HepG2 (cell line): ENCODE data around the gene AGBL3. TPM values are rescaled to one million over a fixed set of nuclear protein-coding genes. Genes with fewer than 3 reads are reported as not detected.

Experiments used
- DRAP1 ChIP-seq: IDR thresholded peaks from 2 replicates; pipeline ENCODE4 v1.6.1; 2016; ENCODE audit warnings: missing genetic modification reagents, missing compliant biosample characterization
- FOXP4 ChIP-seq: sonication (generic); formaldehyde crosslinking; IDR thresholded peaks from 2 replicates; pipeline ENCODE4 v1.4.0; 2020; ENCODE audit warnings: missing genetic modification reagents
- HIC2 ChIP-seq: sonication (generic); formaldehyde crosslinking; IDR thresholded peaks from 2 replicates; pipeline ENCODE4 v1.9.0; 2022; ENCODE audit warnings: low read depth, missing genetic modification reagents
- KLF6 ChIP-seq: IDR thresholded peaks from 2 replicates; pipeline ENCODE4 v1.8.0; 2016; ENCODE audit warnings: missing biosample characterization, missing genetic modification reagents
- SALL2 ChIP-seq: sonication (generic); formaldehyde crosslinking; IDR thresholded peaks from 2 replicates; pipeline ENCODE4 v1.8.1; 2023; ENCODE audit warnings: mild to moderate bottlenecking, missing genetic modification reagents, inconsistent platforms
- SP4 ChIP-seq: sonication (generic); formaldehyde crosslinking; IDR thresholded peaks from 2 replicates; pipeline ENCODE4 v1.8.1; 2023; ENCODE audit warnings: mild to moderate bottlenecking, missing genetic modification reagents
- ZBTB21 ChIP-seq: sonication (generic); formaldehyde crosslinking; IDR thresholded peaks from 2 replicates; pipeline ENCODE4 v1.4.0; 2020; ENCODE audit warnings: missing genetic modification reagents
- ZFY ChIP-seq: sonication (generic); formaldehyde crosslinking; IDR thresholded peaks from 2 replicates; pipeline ENCODE4 v1.4.0; 2020; ENCODE audit warnings: missing genetic modification reagents
- ZHX1 ChIP-seq: sonication (generic); formaldehyde crosslinking; IDR thresholded peaks from 2 replicates; pipeline ENCODE4 v1.8.1; 2022; ENCODE audit warnings: low read depth, mild to moderate bottlenecking, missing genetic modification reagents
- ZNF253 ChIP-seq: sonication (generic); formaldehyde crosslinking; IDR thresholded peaks from 2 replicates; pipeline ENCODE4 v1.8.0; 2022; ENCODE audit warnings: mild to moderate bottlenecking, missing genetic modification reagents, borderline replicate concordance
- ZNF281 ChIP-seq: sonication (generic); formaldehyde crosslinking; IDR thresholded peaks from 2 replicates; pipeline ENCODE4 v1.4.0; 2020; ENCODE audit warnings: missing genetic modification reagents, borderline replicate concordance
- ZNF431 ChIP-seq: sonication (generic); formaldehyde crosslinking; IDR thresholded peaks from 2 replicates; pipeline ENCODE4 v1.9.0; 2022; ENCODE audit warnings: missing genetic modification reagents, low read depth, mild to moderate bottlenecking, borderline replicate concordance
- ZNF567 ChIP-seq: sonication (generic); formaldehyde crosslinking; IDR thresholded peaks from 2 replicates; pipeline ENCODE4 v1.8.1; 2023; ENCODE audit warnings: mild to moderate bottlenecking, missing genetic modification reagents, borderline replicate concordance
- polyA plus RNA-seq, 8 experiments: library from polyadenylated mRNA; depleted of rRNA in 3 of 8; stranded (reverse) in 7 of 8; unstranded in 1 of 8; fragments of >200 nt; fragmentation: Illumina TruSeq in 4 of 8; extraction: Trizol in 4 of 8; gene quantifications; 2 replicates each; pipeline versions ENCODE4 v1.2.1 to v1.2.3, GENCODE V29; 2011 to 2016; ENCODE audit warnings: low read depth in 4 of 8, missing spikeins in 1 of 8, mixed read lengths in 1 of 8; ENCODE audit not compliant: insufficient read depth in 1 of 8
- total RNA-seq, 5 experiments: library from RNA; depleted of rRNA; stranded (reverse); fragments of >200 nt; fragmentation: Illumina TruSeq; extraction: Trizol; gene quantifications; 2 replicates each; pipeline ENCODE4 v1.2.3, GENCODE V29; 2016; ENCODE audit warnings: low read depth in 1 of 5
- TF ChIP-seq, protein P1 (sequence below): sonication (generic); formaldehyde crosslinking; IDR thresholded peaks from 2 replicates; pipeline ENCODE4 v1.5.0; 2020; ENCODE audit warnings: mild to moderate bottlenecking, missing genetic modification reagents

The AGBL3 gene
- total and polyA plus RNA-seq, 2 of the 13 experiments (the other 11 are each of a cell fraction or from before 2014, with no cell fraction given): 2.2 to 7.2 TPM

DNA sequence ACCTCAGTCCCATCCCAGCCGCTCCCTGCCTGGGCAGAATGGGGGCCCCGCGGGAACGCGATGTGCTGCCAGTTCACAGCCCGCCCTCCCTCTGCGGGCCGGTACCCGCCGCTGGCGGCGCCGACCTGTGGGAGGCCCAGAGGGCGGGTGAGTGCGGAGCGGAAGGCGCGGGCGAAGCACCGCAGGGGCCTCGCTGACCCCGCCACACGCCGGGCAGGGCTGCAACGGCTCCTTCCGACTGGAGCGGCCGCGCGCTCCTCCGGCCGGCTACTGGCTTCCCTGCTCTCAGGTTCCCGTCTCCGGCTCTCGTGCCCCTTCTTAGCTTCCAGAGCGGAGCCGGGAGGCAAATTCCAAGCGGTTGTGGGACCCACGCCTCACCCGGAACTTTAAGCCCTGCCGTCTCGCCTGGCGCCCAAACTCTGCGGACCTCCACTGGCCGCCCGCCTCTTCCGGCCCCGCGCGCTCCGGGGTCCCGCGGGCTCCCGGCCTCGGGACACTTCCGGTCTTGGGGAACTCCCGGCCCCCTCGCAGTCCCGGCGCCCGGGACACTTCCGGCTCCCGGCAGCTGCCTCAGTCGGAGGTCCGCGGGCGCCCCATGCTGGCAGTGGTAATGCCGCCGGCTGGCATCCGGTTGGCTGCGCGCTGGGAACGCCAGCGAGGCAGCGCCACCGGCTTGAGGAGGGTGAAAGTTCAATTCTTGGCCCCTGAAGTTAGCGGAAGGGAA lies 184.1 kb downstream of the AGBL3 start, which contains the start of gene CYREN (continued):
- TF ChIP-seq, protein P1, sequence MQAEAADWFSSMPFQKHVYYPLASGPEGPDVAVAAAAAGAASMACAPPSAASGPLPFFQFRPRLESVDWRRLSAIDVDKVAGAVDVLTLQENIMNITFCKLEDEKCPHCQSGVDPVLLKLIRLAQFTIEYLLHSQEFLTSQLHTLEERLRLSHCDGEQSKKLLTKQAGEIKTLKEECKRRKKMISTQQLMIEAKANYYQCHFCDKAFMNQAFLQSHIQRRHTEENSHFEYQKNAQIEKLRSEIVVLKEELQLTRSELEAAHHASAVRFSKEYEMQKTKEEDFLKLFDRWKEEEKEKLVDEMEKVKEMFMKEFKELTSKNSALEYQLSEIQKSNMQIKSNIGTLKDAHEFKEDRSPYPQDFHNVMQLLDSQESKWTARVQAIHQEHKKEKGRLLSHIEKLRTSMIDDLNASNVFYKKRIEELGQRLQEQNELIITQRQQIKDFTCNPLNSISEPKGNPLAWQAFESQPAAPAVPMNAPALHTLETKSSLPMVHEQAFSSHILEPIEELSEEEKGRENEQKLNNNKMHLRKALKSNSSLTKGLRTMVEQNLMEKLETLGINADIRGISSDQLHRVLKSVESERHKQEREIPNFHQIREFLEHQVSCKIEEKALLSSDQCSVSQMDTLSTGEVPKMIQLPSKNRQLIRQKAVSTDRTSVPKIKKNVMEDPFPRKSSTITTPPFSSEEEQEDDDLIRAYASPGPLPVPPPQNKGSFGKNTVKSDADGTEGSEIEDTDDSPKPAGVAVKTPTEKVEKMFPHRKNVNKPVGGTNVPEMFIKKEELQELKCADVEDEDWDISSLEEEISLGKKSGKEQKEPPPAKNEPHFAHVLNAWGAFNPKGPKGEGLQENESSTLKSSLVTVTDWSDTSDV (CRISPR knock-in tag): peak; percentile 83; the same call in 1 of the 2 replicates
- 0 out of 2 replicates have a peak, but pooled peaks have one; percentile 76 for TF ChIP-seq ZNF431 (CRISPR knock-in tag)
- TF ChIP-seq ZNF253: no peak
- peak; percentile 76; the same call in 1 of the 2 replicates for TF ChIP-seq HIC2 (CRISPR knock-in tag)
- peak; percentile 38; the same call in 1 of the 2 replicates for TF ChIP-seq DRAP1
- peak; percentile 92 for TF ChIP-seq KLF6
- TF ChIP-seq ZBTB21: no peak
- TF ChIP-seq ZHX1 (CRISPR knock-in tag): no peak; the same call in 1 of the 2 replicates
- peak; percentile 69 for TF ChIP-seq SP4 (CRISPR knock-in tag)
- no peak for TF ChIP-seq ZNF281 (CRISPR knock-in tag)
- TF ChIP-seq ZNF567 (CRISPR knock-in tag): no peak
- TF ChIP-seq ZFY (CRISPR knock-in tag): peak; percentile 82
- 0 out of 2 replicates have a peak, but pooled peaks have one; percentile 31 for TF ChIP-seq FOXP4 (CRISPR knock-in tag)
- peak; percentile 83 for TF ChIP-seq SALL2 (CRISPR knock-in tag)
